ENCODE results near the gene TMEM161B. TPM values are rescaled to one million over a fixed set of nuclear protein-coding genes. Genes with fewer than 3 reads are reported as not detected.

TMEM161B gene
- total and polyA plus RNA-seq, 2 of the 13 experiments (the other 11 are each of a cell fraction or from before 2014, with no cell fraction given) = 15.0 to 22.1 TPM

GRCh38 chr5:88256872-88257271, 11.8 kb downstream of the TMEM161B start:
- Histone ChIP-seq H3K4me2 (ENCODE audit: low read depth, low read length) (no peak overlapping the region), H3K79me2 (ENCODE audit: insufficient read depth, low read length) (peaks cover 86% of the 10 kb centered on the region), H3K4me1 (ENCODE audit: insufficient read depth, low read length) (peaks cover 7% of the 10 kb centered on the region; the same call in 1 of the 2 replicates), H3K27ac (ENCODE audit: extremely low read length, insufficient read depth, low read length) (no peak overlapping the region), H3K36me3 (replicated peaks in 1 of 2; ENCODE audit: control insufficient read depth in 1 of 2, insufficient read depth in 2 of 2, low read length in 2 of 2) (no peaks in the 10 kb centered on the region; a peak in 1 of 5 replicates), H2AFZ (ENCODE audit: low read length) (no peak overlapping the region), H3K4me3 (replicated peaks in 1 of 3; ENCODE audit: insufficient read depth in 1 of 3, low read depth in 2 of 3, low read length in 3 of 3) (no peak overlapping the region), H3K9ac (ENCODE audit: insufficient read depth, low read depth, low read length) (no peak overlapping the region), H4K20me1 (ENCODE audit: insufficient read depth, low read length) (peaks cover 6% of the 10 kb centered on the region; the same call in 1 of the 2 replicates), H3K9me3 (ENCODE audit: low read length) (no peaks in the 10 kb centered on the region), H3K27me3 (ENCODE audit: control insufficient read depth in 1 of 2, insufficient read depth in 2 of 2, low read length in 2 of 2) (no peaks in the 10 kb centered on the region)
- BruUV-seq (replicated peaks) = no TSS peak
- peak; percentile 30 for DNase-seq (ENCODE audit: low spot score)
- CTCF ChIA-PET (ENCODE audit: low intra/inter-chr PET ratio, low total read pairs) = no interaction called here
- 67% methylated on average over 4 of the region's 4 CpGs for WGBS (ENCODE audit: low lambda C conversion rate)
- TF ChIP-seq ZNF280B (CRISPR knock-in tag; IDR thresholded peaks at IDR 0.05; ENCODE audit: borderline replicate concordance) (no peak), ZNF770 (CRISPR knock-in tag; IDR thresholded peaks at IDR 0.05) (0 out of 2 replicates have a peak, but pooled peaks have one; percentile 40), SUZ12 (IDR thresholded peaks at IDR 0.05; ENCODE audit: low read depth, low read length) (no peak), MYNN (CRISPR knock-in tag; IDR thresholded peaks at IDR 0.05; ENCODE audit: low read depth) (no peak), ZNF441 (CRISPR knock-in tag; IDR thresholded peaks at IDR 0.05; ENCODE audit: borderline replicate concordance) (no peak), ZNF121 (CRISPR knock-in tag; IDR thresholded peaks at IDR 0.05) (0 out of 2 replicates have a peak, but pooled peaks have one; percentile 37)
- peak; percentile 58 for ATAC-seq
- POLR2A ChIA-PET = no interaction called here
- FAIRE-seq = peak; percentile 30
- in situ Hi-C loops (cut with HindIII; ENCODE audit: extremely low pct_ligation_motif_present, low pct_unique_long_range_greater_than_20kb) = no loop called here
- intact Hi-C loops (cut with micrococcal nuclease; ENCODE audit: unreplicated experiment) = no loop called here

Data from HepG2 (cell line).